ENCODE measurements around the gene RPL29. TPM values are rescaled to one million over a fixed set of nuclear protein-coding genes. Genes with fewer than 3 reads are reported as not detected.
A peak's percentile ranks its signal among the peaks of the same experiment; 100 is the strongest.

Gene RPL29
- total and polyA plus RNA-seq, 7 donors, result 1,247 to 2,993 (median 2,094) TPM

DNA sequence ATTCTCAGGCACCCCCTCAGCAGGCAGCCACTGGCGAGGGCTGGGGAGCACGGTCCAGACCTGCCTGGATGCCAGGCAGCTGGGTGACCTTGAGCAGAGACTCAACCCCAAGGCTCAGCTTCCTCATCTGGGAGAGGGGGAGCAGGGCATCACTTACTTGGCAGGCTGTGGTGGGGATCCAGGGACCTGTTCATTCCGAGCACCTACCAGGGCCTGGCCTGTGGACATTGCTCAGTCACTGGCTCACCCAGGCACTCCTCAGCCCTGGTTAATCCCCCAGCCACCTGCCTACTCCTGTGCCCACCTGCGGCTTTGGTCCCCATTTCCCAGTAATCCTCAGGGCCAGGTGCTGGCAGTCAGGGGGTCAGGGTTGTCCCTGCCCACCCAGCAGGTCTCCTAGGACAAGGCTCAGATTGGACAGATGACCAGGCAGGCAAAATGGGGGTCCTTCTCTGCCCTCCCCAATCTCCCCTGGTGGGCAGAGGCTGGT is 9.3 kb upstream of the RPL29 start:
- intact Hi-C loops (cut with DNase I), result loop anchor here (5.0 kb wide), 1 partner anchor 332 kb away; no protein-coding TSS in a partner anchor
- Histone ChIP-seq H3K4me1 (peaks cover 0 to 19% (median 15%) of the 10 kb centered on the region in 4 donors), H3K27me3 (no peaks in the 10 kb centered on the region), H3K27ac (no peak overlapping the region), H3K4me3 (no peak overlapping the region), H3K36me3 (no peaks in the 10 kb centered on the region), H3K9me3 (no peaks in the 10 kb centered on the region)
- 91 to 94% methylated on average over 4 of the region's 4 CpGs for WGBS, 2 donors
- no peak for DNase-seq
- TF ChIP-seq POLR2AphosphoS5 (IDR thresholded peaks at IDR 0.05) (no peak), EP300 (IDR thresholded peaks at IDR 0.05) (no peak), POLR2A (IDR thresholded peaks at IDR 0.05) (no peak)
- TF ChIP-seq, protein P1, sequence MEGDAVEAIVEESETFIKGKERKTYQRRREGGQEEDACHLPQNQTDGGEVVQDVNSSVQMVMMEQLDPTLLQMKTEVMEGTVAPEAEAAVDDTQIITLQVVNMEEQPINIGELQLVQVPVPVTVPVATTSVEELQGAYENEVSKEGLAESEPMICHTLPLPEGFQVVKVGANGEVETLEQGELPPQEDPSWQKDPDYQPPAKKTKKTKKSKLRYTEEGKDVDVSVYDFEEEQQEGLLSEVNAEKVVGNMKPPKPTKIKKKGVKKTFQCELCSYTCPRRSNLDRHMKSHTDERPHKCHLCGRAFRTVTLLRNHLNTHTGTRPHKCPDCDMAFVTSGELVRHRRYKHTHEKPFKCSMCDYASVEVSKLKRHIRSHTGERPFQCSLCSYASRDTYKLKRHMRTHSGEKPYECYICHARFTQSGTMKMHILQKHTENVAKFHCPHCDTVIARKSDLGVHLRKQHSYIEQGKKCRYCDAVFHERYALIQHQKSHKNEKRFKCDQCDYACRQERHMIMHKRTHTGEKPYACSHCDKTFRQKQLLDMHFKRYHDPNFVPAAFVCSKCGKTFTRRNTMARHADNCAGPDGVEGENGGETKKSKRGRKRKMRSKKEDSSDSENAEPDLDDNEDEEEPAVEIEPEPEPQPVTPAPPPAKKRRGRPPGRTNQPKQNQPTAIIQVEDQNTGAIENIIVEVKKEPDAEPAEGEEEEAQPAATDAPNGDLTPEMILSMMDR (IDR thresholded peaks at IDR 0.05), result no peak

DNA sequence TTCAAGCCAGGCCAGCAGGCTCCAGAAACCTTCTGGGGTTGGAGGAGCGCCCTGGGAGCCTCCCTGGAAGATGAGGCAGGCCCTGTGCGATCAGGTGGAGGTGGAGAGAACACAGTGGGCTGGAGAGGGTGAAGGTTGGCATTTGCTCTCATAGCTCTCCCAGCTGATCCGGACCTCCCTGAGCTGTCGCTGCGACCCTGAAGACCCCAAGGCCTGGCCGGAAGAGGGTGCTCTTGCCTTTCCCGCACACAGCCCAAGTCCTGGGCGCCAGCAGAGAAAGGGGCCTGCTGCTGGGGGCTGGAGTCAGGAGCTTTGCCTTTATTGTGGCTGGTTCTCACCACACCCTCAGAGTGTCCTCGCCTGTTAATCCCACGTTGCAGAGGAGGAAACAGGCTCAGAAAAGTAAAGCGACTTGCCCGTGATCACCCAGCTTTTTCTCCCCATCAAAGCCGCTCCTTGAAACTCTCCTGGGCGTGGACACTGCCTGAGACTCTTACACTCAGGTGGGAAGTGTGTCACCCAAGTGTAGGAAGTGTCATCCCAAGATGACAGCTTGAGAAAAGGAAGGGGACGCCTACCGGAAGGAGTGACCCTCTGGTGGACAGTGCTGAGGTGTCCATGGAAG is 8.6 kb upstream of the RPL29 start:
- Histone ChIP-seq H3K36me3 (no peaks in the 10 kb centered on the region), H3K27ac (no peak overlapping the region), H3K27me3 (no peaks in the 10 kb centered on the region), H3K9me3 (no peaks in the 10 kb centered on the region), H3K4me1 (peaks cover 0 to 19% (median 15%) of the 10 kb centered on the region in 4 donors), H3K4me3 (no peak overlapping the region)
- DNase-seq, result no peak
- TF ChIP-seq, protein P1 (IDR thresholded peaks at IDR 0.05), result peak in 3 of 4 experiments; percentile 12 to 35 (median 17)
- no peak for TF ChIP-seq POLR2A (IDR thresholded peaks at IDR 0.05)
- 58 to 61% methylated on average over 16 of the region's 16 CpGs for WGBS, 2 donors
- intact Hi-C loops (cut with DNase I), result loop anchor here (5.0 kb wide), 1 partner anchor 333 kb away; no protein-coding TSS in a partner anchor

DNA sequence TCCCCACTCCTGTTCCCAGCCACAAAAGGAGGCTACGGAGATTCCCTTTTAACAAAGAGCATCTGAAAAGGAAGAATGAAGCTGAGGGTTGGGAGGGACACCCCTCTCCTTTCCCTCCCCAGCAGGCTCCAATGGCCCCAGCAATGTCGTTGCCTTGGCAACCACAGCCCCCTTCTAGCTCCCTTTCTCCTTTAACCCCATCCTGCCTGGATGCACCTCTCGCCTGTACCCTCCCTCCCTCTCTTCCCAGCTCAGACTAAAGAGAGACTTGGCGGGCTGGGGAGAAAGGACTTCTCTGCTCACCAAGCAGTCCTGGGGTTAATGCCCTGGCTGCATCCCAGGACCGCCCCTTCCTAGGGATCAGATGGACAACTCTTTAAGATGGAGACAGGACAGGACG is 7.1 kb upstream of the RPL29 start:
- intact Hi-C loops (cut with DNase I), result loop anchor here (5.0 kb wide), 1 partner anchor 335 kb away; no protein-coding TSS in a partner anchor
- Histone ChIP-seq H3K36me3 (no peaks in the 10 kb centered on the region), H3K27me3 (peaks cover 0 to 12% (median 0%) of the 10 kb centered on the region in 3 donors), H3K4me1 (peaks cover 0 to 19% (median 15%) of the 10 kb centered on the region in 4 donors), H3K9me3 (no peaks in the 10 kb centered on the region), H3K27ac (no peak overlapping the region), H3K4me3 (no peak overlapping the region)
- TF ChIP-seq POLR2A (IDR thresholded peaks at IDR 0.05), result no peak
- no peak for TF ChIP-seq EP300 (IDR thresholded peaks at IDR 0.05)
- TF ChIP-seq POLR2AphosphoS5 (IDR thresholded peaks at IDR 0.05), result no peak
- TF ChIP-seq, protein P1 (IDR thresholded peaks at IDR 0.05), result no peak
- WGBS, 2 donors, result 78 to 83% methylated on average over 6 of the region's 6 CpGs
- DNase-seq, result no peak

DNA sequence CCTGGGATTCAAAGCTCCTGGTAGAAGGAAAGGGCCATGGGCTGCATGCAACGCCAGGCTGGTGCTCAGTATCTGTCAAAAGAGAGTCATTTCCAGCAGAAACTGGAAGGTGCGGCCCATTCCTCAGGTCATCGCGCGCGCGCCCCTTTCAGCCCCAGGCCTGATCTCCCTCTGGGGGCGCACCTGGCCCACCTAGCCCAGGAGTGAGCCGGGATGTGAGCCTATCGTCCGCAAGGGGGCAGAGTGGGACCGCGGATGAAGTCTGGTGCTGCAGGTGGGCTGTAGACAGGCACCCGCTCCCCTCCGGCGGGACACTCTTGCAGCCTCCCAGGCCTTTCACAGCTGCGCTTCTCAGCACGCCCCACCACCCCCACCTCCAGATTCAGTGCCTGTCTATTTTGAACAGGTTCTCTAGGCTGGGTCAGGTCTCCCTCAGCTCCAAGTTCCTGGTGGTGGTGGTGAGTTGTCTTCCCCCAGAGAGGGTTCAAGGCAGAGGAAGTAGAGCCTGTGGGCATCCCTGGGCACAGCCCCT is 5.8 kb upstream of the RPL29 start:
- H3K4me1 ChIP-seq, result peaks cover 0 to 19% (median 15%) of the 10 kb centered on the region in 4 donors
- peaks cover 0 to 12% (median 0%) of the 10 kb centered on the region in 3 donors for H3K27me3 ChIP-seq
- H3K4me3 ChIP-seq, result no peak overlapping the region
- intact Hi-C loops (cut with DNase I), result loop anchor here (1.0 to 5.0 kb wide), 4 partner anchors 55 to 336 kb away; partner anchors contain the start of gene DUSP7
- 1 to 2% methylated on average over 18 of the region's 18 CpGs for WGBS, 2 donors
- DNase-seq, result peak; percentile 85
- no peak for TF ChIP-seq POLR2AphosphoS5 (IDR thresholded peaks at IDR 0.05)
- TF ChIP-seq, protein P1 (IDR thresholded peaks at IDR 0.05), result peak; percentile 85 to 94 (median 92)
- H3K27ac ChIP-seq, result no peak overlapping the region
- H3K9me3 ChIP-seq, result no peaks in the 10 kb centered on the region
- no peaks in the 10 kb centered on the region for H3K36me3 ChIP-seq

Data from sigmoid colon (tissue), 7 donors.